Ectodermal cell (in vitro differentiated cells): Measurements from ENCODE around the gene EPB41L2.

Experiments used
- H3K27ac ChIP-seq: 2 replicates; pipeline ENCODE4 v1.7.0; 2013; ENCODE audit warnings: mild to moderate bottlenecking, low read depth, low read length; ENCODE audit not compliant: insufficient read depth, poor library complexity, severe bottlenecking
- H3K27me3 ChIP-seq: 2 replicates; pipeline ENCODE4 v1.7.0; 2013; ENCODE audit warnings: mild to moderate bottlenecking, low read length; ENCODE audit not compliant: insufficient read depth, control insufficient read depth, poor library complexity, severe bottlenecking
- H3K36me3 ChIP-seq: one replicate; pipeline ENCODE4 v1.7.0; 2013; ENCODE audit warnings: low read length; ENCODE audit not compliant: control insufficient read depth, insufficient read depth
- H3K4me1 ChIP-seq: one replicate; pipeline ENCODE4 v1.7.0; 2013; ENCODE audit warnings: low read length; ENCODE audit not compliant: control insufficient read depth, insufficient read depth
- H3K4me3 ChIP-seq: 2 replicates; pipeline ENCODE4 v1.7.0; 2013; ENCODE audit warnings: low read depth, low read length, control low read depth; ENCODE audit not compliant: insufficient read depth
- H3K9me3 ChIP-seq: 2 replicates; pipeline ENCODE4 v1.7.0; 2013; ENCODE audit warnings: mild to moderate bottlenecking, low read length, moderate library complexity; ENCODE audit not compliant: control insufficient read depth
- WGBS, 2 experiments: methylation state at CpG; one replicate each; pipeline ENCODE4 v1.1.7; 2013; ENCODE audit warnings: missing lambda C conversion rate in 2 of 2; 5-methylcytosine and 5-hydroxymethylcytosine counted together

EPB41L2 gene

GRCh38 chr6:131052181-131052580 is 10.9 kb downstream of the EPB41L2 start:
- Histone ChIP-seq H3K4me3 (no peak overlapping the region), H3K4me1 (no peaks in the 10 kb centered on the region), H3K9me3 (no peaks in the 10 kb centered on the region), H3K27ac (no peak overlapping the region), H3K27me3 (no peaks in the 10 kb centered on the region), H3K36me3 (peaks cover 6% of the 10 kb centered on the region)
- 92 to 94% methylated on average over 4 of the region's 4 CpGs for WGBS, 2 experiments

- H3K4me1 ChIP-seq: no peaks in the 10 kb centered on the region
- no peak overlapping the region for H3K4me3 ChIP-seq
- WGBS, 2 experiments: 90 to 94% methylated on average over 1 of the region's 1 CpG
- no peaks in the 10 kb centered on the region for H3K27me3 ChIP-seq
- H3K27ac ChIP-seq: no peak overlapping the region
- H3K36me3 ChIP-seq: peaks cover 6% of the 10 kb centered on the region
- H3K9me3 ChIP-seq: no peaks in the 10 kb centered on the region
These were observed 11.7 kb downstream of the EPB41L2 start for GRCh38 chr6:131051341-131051740.

GRCh38 chr6:131049608-131050007 is 13.4 kb downstream of the EPB41L2 start:
- H3K27me3 ChIP-seq: no peaks in the 10 kb centered on the region
- 93 to 96% methylated on average over 3 of the region's 3 CpGs for WGBS, 2 experiments
- no peaks in the 10 kb centered on the region for H3K9me3 ChIP-seq
- no peaks in the 10 kb centered on the region for H3K4me1 ChIP-seq
- no peak overlapping the region for H3K4me3 ChIP-seq
- no peak overlapping the region for H3K27ac ChIP-seq
- peaks cover 6% of the 10 kb centered on the region for H3K36me3 ChIP-seq

- Histone ChIP-seq H3K27ac (no peak overlapping the region), H3K4me3 (no peak overlapping the region), H3K9me3 (no peaks in the 10 kb centered on the region), H3K36me3 (peaks cover 6% of the 10 kb centered on the region), H3K27me3 (no peaks in the 10 kb centered on the region), H3K4me1 (no peaks in the 10 kb centered on the region)
- WGBS, 2 experiments: 87 to 100% methylated on average over 1 to 3 of the region's 4 CpGs
These were observed 14.0 kb downstream of the EPB41L2 start for GRCh38 chr6:131048933-131049515.

- no peaks in the 10 kb centered on the region for H3K9me3 ChIP-seq
- no peak overlapping the region for H3K4me3 ChIP-seq
- H3K4me1 ChIP-seq: no peaks in the 10 kb centered on the region
- H3K27ac ChIP-seq: no peak overlapping the region
- 93 to 100% methylated on average over 1 to 2 of the region's 5 CpGs for WGBS, 2 experiments
- peaks cover under 1% of the 10 kb centered on the region for H3K36me3 ChIP-seq
- H3K27me3 ChIP-seq: no peaks in the 10 kb centered on the region
These were observed 14.6 kb downstream of the EPB41L2 start for GRCh38 chr6:131048459-131048858.

GRCh38 chr6:131045139-131045538 is 17.9 kb downstream of the EPB41L2 start:
- no peak overlapping the region for H3K27ac ChIP-seq
- H3K36me3 ChIP-seq: no peaks in the 10 kb centered on the region
- H3K4me3 ChIP-seq: no peak overlapping the region
- H3K9me3 ChIP-seq: no peaks in the 10 kb centered on the region
- 93 to 97% methylated on average over 1 to 2 of the region's 2 CpGs for WGBS, 2 experiments
- no peaks in the 10 kb centered on the region for H3K27me3 ChIP-seq
- no peaks in the 10 kb centered on the region for H3K4me1 ChIP-seq

- Histone ChIP-seq H3K9me3 (no peaks in the 10 kb centered on the region), H3K36me3 (no peaks in the 10 kb centered on the region), H3K27ac (no peak overlapping the region), H3K4me3 (no peak overlapping the region), H3K4me1 (no peaks in the 10 kb centered on the region), H3K27me3 (no peaks in the 10 kb centered on the region)
- WGBS, 2 experiments: 67 to 75% methylated on average over 3 to 4 of the region's 4 CpGs
These were observed 19.1 kb downstream of the EPB41L2 start for GRCh38 chr6:131043902-131044447.

GRCh38 chr6:131042664-131043063 is 20.4 kb downstream of the EPB41L2 start:
- Histone ChIP-seq H3K9me3 (no peaks in the 10 kb centered on the region), H3K27me3 (no peaks in the 10 kb centered on the region), H3K27ac (no peak overlapping the region), H3K36me3 (no peaks in the 10 kb centered on the region), H3K4me3 (no peak overlapping the region), H3K4me1 (no peaks in the 10 kb centered on the region)
- 93 to 95% methylated on average over 2 of the region's 2 CpGs for WGBS, 2 experiments

GRCh38 chr6:131041814-131042213 is 21.2 kb downstream of the EPB41L2 start:
- no peak overlapping the region for H3K27ac ChIP-seq
- no peaks in the 10 kb centered on the region for H3K27me3 ChIP-seq
- WGBS, 2 experiments: no CpG with 5 or more reads among the region's 2 CpGs
- no peaks in the 10 kb centered on the region for H3K36me3 ChIP-seq
- no peaks in the 10 kb centered on the region for H3K9me3 ChIP-seq
- no peaks in the 10 kb centered on the region for H3K4me1 ChIP-seq
- no peak overlapping the region for H3K4me3 ChIP-seq

GRCh38 chr6:131040866-131041265 is 22.2 kb downstream of the EPB41L2 start:
- Histone ChIP-seq H3K27ac (no peak overlapping the region), H3K4me3 (no peak overlapping the region), H3K9me3 (no peaks in the 10 kb centered on the region), H3K4me1 (no peaks in the 10 kb centered on the region), H3K27me3 (no peaks in the 10 kb centered on the region), H3K36me3 (no peaks in the 10 kb centered on the region)
- WGBS, 2 experiments: 100% methylated on average over 1 to 2 of the region's 4 CpGs

GRCh38 chr6:131039345-131039680 is 23.7 kb downstream of the EPB41L2 start:
- Histone ChIP-seq H3K4me3 (no peak overlapping the region), H3K9me3 (no peaks in the 10 kb centered on the region), H3K27me3 (no peaks in the 10 kb centered on the region), H3K4me1 (no peaks in the 10 kb centered on the region), H3K27ac (no peak overlapping the region), H3K36me3 (no peaks in the 10 kb centered on the region)
- 95 to 99% methylated on average over 4 of the region's 4 CpGs for WGBS, 2 experiments
